ENCODE data around the gene MED14. TPM values are rescaled to one million over a fixed set of nuclear protein-coding genes. Genes with fewer than 3 reads are reported as not detected.

MED14 gene
- total and polyA plus RNA-seq, 2 of the 8 experiments (the other 6 are each of a cell fraction or from before 2014, with no cell fraction given), result 79.7 to 117 TPM

DNA sequence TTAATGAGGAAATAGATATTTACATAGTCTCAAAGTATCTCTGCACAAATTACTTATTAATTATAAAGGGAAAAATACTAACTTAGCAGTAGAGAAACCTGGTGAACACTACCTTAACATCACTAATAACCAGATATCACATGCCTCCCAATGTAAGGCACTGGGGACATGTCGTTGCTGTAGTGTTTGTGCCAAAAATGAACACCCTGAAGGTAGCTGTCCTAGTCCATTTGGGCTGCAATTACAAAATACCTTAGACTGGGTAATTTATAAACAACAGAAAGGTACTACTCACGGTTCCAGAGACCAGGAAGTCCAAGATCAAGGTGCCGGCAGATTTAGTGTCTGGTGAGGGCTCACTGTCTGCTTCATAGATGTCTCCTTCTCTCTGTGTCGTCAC, 122.8 kb downstream of the MED14 start:
- Histone ChIP-seq H4K5ac (ENCODE audit: insufficient read length, low read depth, low read length) (no peak overlapping the region), H2AK5ac (ENCODE audit: low read depth, low read length) (no peak overlapping the region), H3K14ac (ENCODE audit: insufficient read length) (no peak overlapping the region), H3K9me3 (ENCODE audit: insufficient read depth in 2 of 2, low read depth in 1 of 2, low read length in 1 of 2) (no peaks in the 10 kb centered on the region), H2BK12ac (ENCODE audit: low read depth, low read length) (no peak overlapping the region), H3K4me2 (ENCODE audit: insufficient read depth in 1 of 2, low read depth in 2 of 2, low read length in 2 of 2) (no peak overlapping the region), H2BK20ac (ENCODE audit: low read length) (no peak overlapping the region), H3K27ac (ENCODE audit: low read depth, low read length) (no peak overlapping the region), H3K79me2 (ENCODE audit: control insufficient read depth in 1 of 2, insufficient read depth in 2 of 2, low read length in 2 of 2) (no peaks in the 10 kb centered on the region), H2AFZ (ENCODE audit: low read length) (no peak overlapping the region), H4K20me1 (replicated peaks in 1 of 2; ENCODE audit: control insufficient read depth in 1 of 2, insufficient read depth in 2 of 2, low read length in 2 of 2) (no peaks in the 10 kb centered on the region), H3K4me1 (replicated peaks in 1 of 4; ENCODE audit: control insufficient read depth in 3 of 4, insufficient read depth in 4 of 4, low read length in 3 of 4) (no peaks in the 10 kb centered on the region), H3K4ac (replicated peaks; ENCODE audit: insufficient read length, low read depth, low read length) (no peak overlapping the region), H3K23me2 (ENCODE audit: low read depth, low read length) (no peaks in the 10 kb centered on the region), H3K56ac (replicated peaks; ENCODE audit: insufficient read length, low read depth, low read length) (no peak overlapping the region), H2BK5ac (ENCODE audit: low read depth, low read length) (no peak overlapping the region), H3K9ac (replicated peaks in 1 of 4; ENCODE audit: extremely low read depth in 1 of 4, low read depth in 3 of 4, low read length in 3 of 4) (no peak overlapping the region), H4K91ac (replicated peaks; ENCODE audit: insufficient read length, low read length) (no peak overlapping the region), H3K4me3 (ENCODE audit: extremely low read depth in 1 of 4, insufficient read depth in 2 of 4, low read depth in 3 of 4, low read length in 4 of 4) (no peak overlapping the region), H2BK120ac (replicated peaks; ENCODE audit: low read depth, low read length) (no peak overlapping the region), H3K23ac (ENCODE audit: insufficient read length) (no peak overlapping the region), H3K18ac (ENCODE audit: extremely low read depth, low read length) (no peak overlapping the region), H3K36me3 (ENCODE audit: control insufficient read depth in 2 of 4, insufficient read depth in 4 of 4, low read length in 3 of 4) (no peaks in the 10 kb centered on the region), H3K79me1 (ENCODE audit: low read depth, low read length) (no peaks in the 10 kb centered on the region), H4K8ac (ENCODE audit: extremely low read depth, insufficient read depth, low read length) (no peak overlapping the region), H3K27me3 (replicated peaks in 1 of 4; ENCODE audit: control insufficient read depth in 3 of 4, extremely low read depth in 1 of 4, insufficient read depth in 3 of 4, low read length in 3 of 4) (no peaks in the 10 kb centered on the region), H2BK15ac (ENCODE audit: low read length) (no peak overlapping the region)
- ChIA-PET POLR2A (ENCODE audit: partially characterized antibody) (no interaction called here), CTCF (ENCODE audit: partially characterized antibody) (no interaction called here)
- FAIRE-seq (no peak), DNase-seq (ENCODE audit: low read depth in 1 of 2, low spot score in 2 of 2) (no peak)
- TF ChIP-seq YY1 (IDR thresholded peaks at IDR 0.05; ENCODE audit: low read depth, low read length) (no peak), POLR2AphosphoS5 (IDR thresholded peaks at IDR 0.05; ENCODE audit: low read depth, low read length) (no peak), CBX8 (IDR thresholded peaks at IDR 0.05; ENCODE audit: borderline replicate concordance, low read depth, low read length) (no peak), ATF2 (IDR thresholded peaks at IDR 0.05; ENCODE audit: low read length) (no peak)
- WGBS, 2 experiments (ENCODE audit: extremely low coverage in 1 of 2, insufficient coverage in 1 of 2, insufficient read length in 1 of 2, insufficient replicate concordance in 2 of 2, low coverage in 1 of 2, low lambda C conversion rate in 2 of 2, missing lambda C conversion rate in 1 of 2), result 90% methylated on average over 4 of the region's 4 CpGs; no CpG with 5 or more reads in 1 of the 2 experiments
